DOHH2 (cell line): ENCODE measurements around the gene PPP4R4.
A peak's percentile ranks its signal among the peaks of the same experiment; 100 is the strongest.

Experiments used
- H3F3A ChIP-seq: fragments of 200-600 bp; sonication (generic), shearing (Covaris generic); 2 replicates; pipeline ENCODE4 v1.6.0; 2016; ENCODE audit warnings: antibody characterized with exemption, mild to moderate bottlenecking; ENCODE audit not compliant: control insufficient read depth, insufficient read depth
- H3K27ac ChIP-seq: fragments of 200-600 bp; sonication (generic); 2 replicates; pipeline ENCODE4 v1.5.1; 2014; ENCODE audit warnings: low read depth, mild to moderate bottlenecking, low read length, moderate library complexity
- H3K27me3 ChIP-seq: fragments of 200-600 bp; sonication (generic); 2 replicates; pipeline ENCODE4 v1.6.1; 2014; ENCODE audit warnings: mild to moderate bottlenecking, low read length, mixed read lengths; ENCODE audit not compliant: control insufficient read depth
- H3K36me3 ChIP-seq: fragments of 200-600 bp; sonication (generic); 2 replicates; pipeline ENCODE4 v1.6.1; 2014; ENCODE audit warnings: mild to moderate bottlenecking, low read length, moderate library complexity, mixed read lengths; ENCODE audit not compliant: control insufficient read depth
- H3K4me1 ChIP-seq: fragments of 200-600 bp; sonication (generic); 2 replicates; pipeline ENCODE4 v1.6.1; 2014; ENCODE audit warnings: mild to moderate bottlenecking, low read length, mixed read lengths; ENCODE audit not compliant: control insufficient read depth
- H3K4me2 ChIP-seq: fragments of 200-600 bp; sonication (generic); 2 replicates; pipeline ENCODE4 v1.6.0; 2014; ENCODE audit warnings: mild to moderate bottlenecking, low read length, moderate library complexity
- H3K4me3 ChIP-seq: fragments of 200-600 bp; sonication (generic); 2 replicates; pipeline ENCODE4 v1.5.1; 2014; ENCODE audit warnings: mild to moderate bottlenecking, low read length, mixed read lengths
- H3K79me2 ChIP-seq: fragments of 200-600 bp; sonication (generic); 2 replicates; pipeline ENCODE4 v1.6.1; 2014; ENCODE audit warnings: mild to moderate bottlenecking, low read length, mixed read lengths; ENCODE audit not compliant: control insufficient read depth
- H3K9me2 ChIP-seq: fragments of 200-600 bp; sonication (generic); replicated peaks from 2 replicates; pipeline ENCODE4 v1.6.1; 2014; ENCODE audit warnings: mild to moderate bottlenecking, low read length, mixed read lengths; ENCODE audit not compliant: control insufficient read depth
- H3K9me3 ChIP-seq: fragments of 200-600 bp; sonication (generic); 2 replicates; pipeline ENCODE4 v1.6.1; 2014; ENCODE audit warnings: antibody characterized with exemption, low read length, mixed read lengths; ENCODE audit not compliant: control insufficient read depth, insufficient read depth
- H4K20me1 ChIP-seq: fragments of 200-600 bp; sonication (generic); 2 replicates; pipeline ENCODE4 v1.6.0; 2014; ENCODE audit warnings: low read depth, mild to moderate bottlenecking, antibody characterized with exemption, low read length, moderate library complexity; ENCODE audit not compliant: control insufficient read depth, insufficient read depth
- EZH2phosphoT487 ChIP-seq: fragments of 200-600 bp; sonication (generic); IDR thresholded peaks from 2 replicates; pipeline ENCODE4 v1.6.1; 2017; ENCODE audit warnings: borderline replicate concordance, mild to moderate bottlenecking, antibody characterized with exemption, low read length, moderate library complexity, mixed read lengths
- TF ChIP-seq, protein P1 (sequence below): fragments of 200-600 bp; sonication (generic); IDR thresholded peaks from one replicate; pipeline ENCODE4 v1.5.1; 2014; ENCODE audit warnings: antibody characterized with exemption, mild to moderate bottlenecking, low read depth, low read length; ENCODE audit not compliant: poor library complexity, severe bottlenecking

Gene PPP4R4

DNA sequence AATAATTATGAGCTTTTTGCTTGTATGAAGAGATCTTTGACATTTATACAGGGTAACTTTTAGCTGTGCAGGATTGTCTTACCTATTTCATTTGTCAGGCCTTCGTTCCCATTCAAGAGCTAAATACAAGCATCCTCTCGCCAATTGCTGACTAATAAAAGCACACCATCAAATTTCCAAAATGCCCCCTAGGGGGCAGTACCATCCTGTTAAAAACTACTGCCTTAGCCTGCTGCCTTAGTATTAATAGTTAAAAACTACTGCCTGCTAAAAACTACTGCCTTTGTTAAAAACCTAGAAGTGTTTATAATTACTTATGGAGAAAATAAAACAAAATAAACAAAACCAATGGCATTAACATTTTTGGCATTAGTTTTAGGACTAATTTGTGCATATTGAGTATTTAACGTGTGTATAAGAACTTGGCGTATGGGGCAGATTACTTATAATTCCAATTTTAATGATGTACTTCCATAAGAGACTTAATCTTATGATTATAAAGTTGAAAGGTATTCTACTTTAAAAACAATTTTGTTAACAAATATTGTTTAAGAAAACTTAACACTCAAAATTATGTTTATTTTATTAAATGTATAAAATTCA is 41.7 kb upstream of the PPP4R4 start:
- no peaks in the 10 kb centered on the region for H3K79me2 ChIP-seq
- TF ChIP-seq, protein P1, sequence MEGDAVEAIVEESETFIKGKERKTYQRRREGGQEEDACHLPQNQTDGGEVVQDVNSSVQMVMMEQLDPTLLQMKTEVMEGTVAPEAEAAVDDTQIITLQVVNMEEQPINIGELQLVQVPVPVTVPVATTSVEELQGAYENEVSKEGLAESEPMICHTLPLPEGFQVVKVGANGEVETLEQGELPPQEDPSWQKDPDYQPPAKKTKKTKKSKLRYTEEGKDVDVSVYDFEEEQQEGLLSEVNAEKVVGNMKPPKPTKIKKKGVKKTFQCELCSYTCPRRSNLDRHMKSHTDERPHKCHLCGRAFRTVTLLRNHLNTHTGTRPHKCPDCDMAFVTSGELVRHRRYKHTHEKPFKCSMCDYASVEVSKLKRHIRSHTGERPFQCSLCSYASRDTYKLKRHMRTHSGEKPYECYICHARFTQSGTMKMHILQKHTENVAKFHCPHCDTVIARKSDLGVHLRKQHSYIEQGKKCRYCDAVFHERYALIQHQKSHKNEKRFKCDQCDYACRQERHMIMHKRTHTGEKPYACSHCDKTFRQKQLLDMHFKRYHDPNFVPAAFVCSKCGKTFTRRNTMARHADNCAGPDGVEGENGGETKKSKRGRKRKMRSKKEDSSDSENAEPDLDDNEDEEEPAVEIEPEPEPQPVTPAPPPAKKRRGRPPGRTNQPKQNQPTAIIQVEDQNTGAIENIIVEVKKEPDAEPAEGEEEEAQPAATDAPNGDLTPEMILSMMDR = peak; percentile 75
- TF ChIP-seq EZH2phosphoT487 = no peak
- H3K4me2 ChIP-seq = no peak overlapping the region

DNA sequence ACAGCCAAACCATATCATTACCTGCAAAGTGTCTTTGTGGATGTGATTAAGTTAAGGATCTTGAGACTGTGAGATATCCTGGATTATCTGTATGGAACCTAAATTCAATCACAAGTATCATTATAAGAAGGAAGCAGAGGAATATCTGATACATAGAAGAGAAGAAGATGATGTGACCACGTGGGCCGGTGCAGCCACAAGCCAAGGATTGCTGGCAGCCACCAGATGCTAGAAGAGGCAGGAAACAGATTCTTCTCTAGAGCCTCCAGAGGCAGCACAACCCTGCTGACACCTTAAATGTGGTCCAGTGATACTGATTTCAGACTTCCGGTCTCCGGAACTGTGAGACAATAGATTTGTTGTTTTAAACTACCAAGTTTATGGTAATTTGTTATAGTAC is 38.6 kb upstream of the PPP4R4 start:
- Histone ChIP-seq H4K20me1 (no peaks in the 10 kb centered on the region), H3F3A (no peaks in the 10 kb centered on the region), H3K27ac (no peak overlapping the region), H3K4me2 (no peak overlapping the region), H3K4me1 (no peaks in the 10 kb centered on the region), H3K36me3 (no peaks in the 10 kb centered on the region), H3K27me3 (peaks cover 14% of the 10 kb centered on the region), H3K9me2 (no peaks in the 10 kb centered on the region), H3K9me3 (no peaks in the 10 kb centered on the region), H3K79me2 (no peaks in the 10 kb centered on the region), H3K4me3 (no peak overlapping the region)
- TF ChIP-seq, protein P1 = no peak
- TF ChIP-seq EZH2phosphoT487 = no peak

More for the DNA sequence above, 41.7 kb upstream of the PPP4R4 start:
- no peaks in the 10 kb centered on the region for H3K36me3 ChIP-seq
- no peak overlapping the region for H3K4me3 ChIP-seq
- H3F3A ChIP-seq = no peaks in the 10 kb centered on the region
- H3K4me1 ChIP-seq = peaks cover 17% of the 10 kb centered on the region
- H3K9me2 ChIP-seq = no peaks in the 10 kb centered on the region
- no peak overlapping the region for H3K27ac ChIP-seq
- H4K20me1 ChIP-seq = no peaks in the 10 kb centered on the region
- H3K27me3 ChIP-seq = peaks cover 21% of the 10 kb centered on the region
- H3K9me3 ChIP-seq = no peaks in the 10 kb centered on the region

DNA sequence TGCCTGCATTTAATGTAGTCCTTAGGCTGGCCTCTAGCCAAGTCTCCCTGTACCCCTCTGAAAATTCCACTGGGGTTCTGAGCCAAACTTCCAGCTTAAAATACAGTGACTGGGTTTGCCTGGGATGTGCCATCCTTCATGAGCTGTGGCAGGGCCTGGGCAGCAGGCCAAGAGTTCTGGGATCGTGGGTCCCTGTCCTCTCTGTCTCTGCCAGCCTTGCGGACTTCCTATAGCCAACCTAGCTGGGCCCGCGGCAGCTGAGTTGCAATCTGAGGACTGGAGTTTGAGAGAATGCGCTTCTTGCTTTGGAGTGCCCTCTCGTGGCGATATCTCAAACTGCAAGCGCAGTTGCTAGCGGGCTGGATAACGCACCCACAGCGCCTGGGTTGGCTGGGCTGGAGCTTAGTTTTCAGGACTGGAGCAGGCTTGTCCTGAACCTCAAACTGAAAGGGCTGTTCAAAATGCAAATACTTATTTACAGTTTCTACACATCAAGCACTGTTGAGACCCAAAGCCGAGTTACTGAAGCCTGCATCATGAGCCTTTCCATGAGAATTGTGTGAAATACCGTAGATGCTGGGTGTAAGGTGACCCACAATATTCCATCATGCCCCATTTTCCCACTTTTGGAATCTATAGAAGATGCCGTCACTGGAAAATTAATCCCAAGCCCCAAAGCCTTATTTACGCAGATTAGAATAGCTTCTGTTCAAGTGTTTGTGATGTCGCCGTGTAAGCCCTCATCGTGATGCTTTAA is 37.4 kb upstream of the PPP4R4 start:
- Histone ChIP-seq H3K79me2 (no peaks in the 10 kb centered on the region), H3K4me3 (no peak overlapping the region), H4K20me1 (no peaks in the 10 kb centered on the region), H3K4me2 (no peak overlapping the region), H3K27me3 (peaks cover 9% of the 10 kb centered on the region; the same call in 1 of the 2 replicates), H3K36me3 (no peaks in the 10 kb centered on the region), H3F3A (no peaks in the 10 kb centered on the region), H3K9me2 (no peaks in the 10 kb centered on the region), H3K9me3 (no peaks in the 10 kb centered on the region), H3K27ac (no peak overlapping the region), H3K4me1 (no peaks in the 10 kb centered on the region)
- TF ChIP-seq, protein P1 = peak; percentile 90
- TF ChIP-seq EZH2phosphoT487 = no peak
